ENCODE results near the gene PLD3. TPM values are rescaled to one million over a fixed set of nuclear protein-coding genes. Genes with fewer than 3 reads are reported as not detected.

The PLD3 gene
- total and polyA plus RNA-seq, 2 experiments from 2014 or later = 866 to 875 TPM

- Histone ChIP-seq H3K36me3 (peaks cover 33% of the 10 kb centered on the region), H3K4me1 (ENCODE audit: low read depth) (no peaks in the 10 kb centered on the region), H3K27me3 (no peaks in the 10 kb centered on the region), H3K27ac (no peak overlapping the region), H3K9me3 (ENCODE audit: low read depth) (no peaks in the 10 kb centered on the region), H3K4me3 (no peak overlapping the region)
- no peak for TF ChIP-seq CTCF (IDR thresholded peaks at IDR 0.05; ENCODE audit: low read depth, low read length)
- no peak for DNase-seq (ENCODE audit: low read depth in 1 of 2, low spot score in 1 of 2)
These were observed 26.3 kb upstream of the PLD3 start for GRCh38 chr19:40322271-40322610.

GRCh38 chr19:40322951-40323615, 25.4 kb upstream of the PLD3 start:
- no peak overlapping the region for H3K27ac ChIP-seq
- DNase-seq (ENCODE audit: low read depth in 1 of 2, low spot score in 1 of 2) = no peak
- no peaks in the 10 kb centered on the region for H3K27me3 ChIP-seq
- H3K4me3 ChIP-seq = no peak overlapping the region
- no peaks in the 10 kb centered on the region for H3K4me1 ChIP-seq (ENCODE audit: low read depth)
- TF ChIP-seq CTCF (IDR thresholded peaks at IDR 0.05; ENCODE audit: low read depth, low read length) = no peak
- H3K9me3 ChIP-seq (ENCODE audit: low read depth) = no peaks in the 10 kb centered on the region
- H3K36me3 ChIP-seq = peaks cover 35% of the 10 kb centered on the region

DNA sequence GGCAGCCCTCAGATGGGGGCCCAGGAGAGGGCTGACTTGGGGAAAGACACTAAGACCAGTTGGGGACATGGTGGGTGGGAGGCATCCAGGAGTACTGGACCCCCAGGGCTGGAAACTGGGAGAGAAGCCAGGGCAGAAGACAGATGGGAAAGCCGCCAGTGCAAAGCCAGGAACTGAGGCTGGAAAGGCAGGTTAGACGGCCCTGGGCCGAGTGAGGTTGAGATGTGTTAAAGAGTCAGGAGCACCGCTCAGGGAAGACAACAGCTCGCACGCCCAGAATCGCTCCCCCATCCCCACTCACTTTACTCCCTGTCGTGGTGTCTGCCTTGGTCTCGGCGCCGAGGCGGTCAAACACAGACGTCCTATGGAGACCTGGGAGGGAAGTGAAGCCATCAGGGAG, 24.8 kb upstream of the PLD3 start:
- H3K27ac ChIP-seq = no peak overlapping the region
- no peak for DNase-seq (ENCODE audit: low read depth in 1 of 2, low spot score in 1 of 2)
- H3K4me3 ChIP-seq = no peak overlapping the region
- H3K9me3 ChIP-seq (ENCODE audit: low read depth) = no peaks in the 10 kb centered on the region
- no peak for TF ChIP-seq CTCF (IDR thresholded peaks at IDR 0.05; ENCODE audit: low read depth, low read length)
- H3K27me3 ChIP-seq = no peaks in the 10 kb centered on the region
- peaks cover 38% of the 10 kb centered on the region for H3K36me3 ChIP-seq
- no peaks in the 10 kb centered on the region for H3K4me1 ChIP-seq (ENCODE audit: low read depth)

DNA sequence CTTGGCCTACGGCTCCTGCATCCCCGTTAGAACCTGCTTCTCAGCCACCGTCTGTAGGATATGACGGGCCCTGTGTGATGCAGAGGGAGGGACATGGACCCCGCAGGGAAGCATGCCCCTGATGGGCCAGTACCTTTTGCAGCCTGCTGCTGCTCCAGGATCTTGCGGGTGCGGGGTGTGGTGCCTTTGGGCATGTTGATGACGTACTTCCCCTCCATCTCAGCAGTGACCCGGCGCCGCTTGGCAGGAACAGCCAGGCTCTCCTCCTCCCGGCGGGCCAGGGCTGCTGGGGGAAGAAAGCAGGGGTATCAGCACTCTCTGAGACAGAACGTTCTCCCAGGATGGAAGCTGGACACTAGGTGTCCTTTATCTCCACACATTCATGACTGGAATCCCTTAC, 22.3 kb upstream of the PLD3 start:
- no peaks in the 10 kb centered on the region for H3K27me3 ChIP-seq
- TF ChIP-seq CTCF (IDR thresholded peaks at IDR 0.05; ENCODE audit: low read depth, low read length) = no peak
- peaks cover 42% of the 10 kb centered on the region for H3K36me3 ChIP-seq
- no peaks in the 10 kb centered on the region for H3K9me3 ChIP-seq (ENCODE audit: low read depth)
- no peaks in the 10 kb centered on the region for H3K4me1 ChIP-seq (ENCODE audit: low read depth)
- no peak for DNase-seq (ENCODE audit: low read depth in 1 of 2, low spot score in 1 of 2)
- H3K4me3 ChIP-seq = no peak overlapping the region
- no peak overlapping the region for H3K27ac ChIP-seq

DNA sequence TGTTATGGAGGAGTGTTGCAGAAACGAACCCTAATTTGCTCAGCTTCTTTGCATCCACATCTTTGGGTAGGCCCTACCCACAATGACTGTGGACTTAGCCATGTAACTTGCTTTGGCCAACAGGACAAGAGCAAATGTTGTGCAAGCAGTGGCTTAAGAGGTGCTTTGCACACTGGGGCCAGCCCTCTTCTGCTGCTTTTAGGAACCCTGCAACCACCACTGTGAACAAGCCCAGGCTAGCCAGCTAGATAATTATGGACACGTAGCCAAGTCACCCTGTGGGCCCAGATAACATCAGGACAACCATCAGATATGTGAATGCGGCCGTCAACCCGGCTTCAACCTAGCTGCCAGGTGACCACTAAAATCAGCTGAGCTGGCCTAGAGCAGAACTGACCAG, 17.4 kb upstream of the PLD3 start:
- H3K9me3 ChIP-seq (ENCODE audit: low read depth) = no peaks in the 10 kb centered on the region
- no peaks in the 10 kb centered on the region for H3K4me1 ChIP-seq (ENCODE audit: low read depth)
- TF ChIP-seq CTCF (IDR thresholded peaks at IDR 0.05; ENCODE audit: low read depth, low read length) = no peak
- peaks cover 24% of the 10 kb centered on the region for H3K36me3 ChIP-seq
- no peak for DNase-seq (ENCODE audit: low read depth in 1 of 2, low spot score in 1 of 2)
- H3K27me3 ChIP-seq = no peaks in the 10 kb centered on the region
- no peak overlapping the region for H3K27ac ChIP-seq
- H3K4me3 ChIP-seq = no peak overlapping the region

All from cardiac muscle cell (in vitro differentiated cells and primary cell).